Measurements from ENCODE around the gene FBN2.
"Not testable (repeated sequence)": the region's sequence is repeated elsewhere in the genome, so short reads cannot be mapped to it uniquely, and the experiment has no call there.

The FBN2 gene

DNA sequence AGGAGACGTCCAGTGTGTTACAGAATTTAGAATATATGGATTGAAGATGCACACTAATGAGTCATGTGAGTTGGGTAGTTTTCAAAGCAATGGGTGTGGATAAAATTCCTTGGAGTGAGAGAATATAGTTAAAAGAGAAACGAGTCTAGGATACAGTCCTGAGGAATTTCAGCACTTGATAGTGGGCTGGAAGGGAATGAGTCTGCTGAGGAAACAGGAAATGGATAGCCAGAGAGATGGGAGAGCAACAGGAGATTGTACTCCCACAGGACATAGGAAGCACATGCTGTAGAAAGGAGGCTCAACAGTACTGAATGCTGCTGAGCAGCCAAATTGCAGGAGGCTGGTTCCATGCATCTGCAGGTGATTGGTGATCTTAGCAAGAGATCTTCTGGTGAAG lies 68.1 kb downstream of the FBN2 start:
- TF ChIP-seq, protein P1, sequence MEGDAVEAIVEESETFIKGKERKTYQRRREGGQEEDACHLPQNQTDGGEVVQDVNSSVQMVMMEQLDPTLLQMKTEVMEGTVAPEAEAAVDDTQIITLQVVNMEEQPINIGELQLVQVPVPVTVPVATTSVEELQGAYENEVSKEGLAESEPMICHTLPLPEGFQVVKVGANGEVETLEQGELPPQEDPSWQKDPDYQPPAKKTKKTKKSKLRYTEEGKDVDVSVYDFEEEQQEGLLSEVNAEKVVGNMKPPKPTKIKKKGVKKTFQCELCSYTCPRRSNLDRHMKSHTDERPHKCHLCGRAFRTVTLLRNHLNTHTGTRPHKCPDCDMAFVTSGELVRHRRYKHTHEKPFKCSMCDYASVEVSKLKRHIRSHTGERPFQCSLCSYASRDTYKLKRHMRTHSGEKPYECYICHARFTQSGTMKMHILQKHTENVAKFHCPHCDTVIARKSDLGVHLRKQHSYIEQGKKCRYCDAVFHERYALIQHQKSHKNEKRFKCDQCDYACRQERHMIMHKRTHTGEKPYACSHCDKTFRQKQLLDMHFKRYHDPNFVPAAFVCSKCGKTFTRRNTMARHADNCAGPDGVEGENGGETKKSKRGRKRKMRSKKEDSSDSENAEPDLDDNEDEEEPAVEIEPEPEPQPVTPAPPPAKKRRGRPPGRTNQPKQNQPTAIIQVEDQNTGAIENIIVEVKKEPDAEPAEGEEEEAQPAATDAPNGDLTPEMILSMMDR (IDR thresholded peaks at IDR 0.05; ENCODE audit: low read depth, low read length), result no peak

GRCh38 chr5:128466980-128467379 lies 71.1 kb downstream of the FBN2 start:
- no peak for DNase-seq (ENCODE audit: extremely low read depth, low read depth)
- TF ChIP-seq, protein P1 (IDR thresholded peaks at IDR 0.05; ENCODE audit: low read depth, low read length), result no peak

More for the DNA sequence above, 68.1 kb downstream of the FBN2 start:
- no peak for DNase-seq (ENCODE audit: extremely low read depth, low read depth)

DNA sequence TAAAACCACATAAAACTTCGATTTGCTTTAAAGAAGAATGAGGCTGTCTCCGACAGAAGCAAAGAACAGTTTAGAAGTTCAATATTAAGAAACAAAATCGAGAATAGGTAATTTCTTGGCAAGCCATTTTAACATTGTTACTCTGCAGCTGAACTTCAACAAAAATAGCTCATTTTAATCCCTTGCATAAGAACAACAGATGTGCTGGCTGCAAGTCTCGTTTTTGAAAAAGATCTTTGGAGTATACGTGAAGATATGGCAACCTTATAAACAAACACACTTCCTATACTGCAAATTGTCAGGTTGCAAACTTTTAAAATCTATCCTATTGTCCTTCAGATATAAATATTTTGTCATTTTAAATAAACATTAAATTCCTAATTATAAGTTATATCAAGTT lies 71.5 kb downstream of the FBN2 start:
- no peak for DNase-seq (ENCODE audit: extremely low read depth, low read depth)
- TF ChIP-seq, protein P1 (IDR thresholded peaks at IDR 0.05; ENCODE audit: low read depth, low read length), result no peak

DNA sequence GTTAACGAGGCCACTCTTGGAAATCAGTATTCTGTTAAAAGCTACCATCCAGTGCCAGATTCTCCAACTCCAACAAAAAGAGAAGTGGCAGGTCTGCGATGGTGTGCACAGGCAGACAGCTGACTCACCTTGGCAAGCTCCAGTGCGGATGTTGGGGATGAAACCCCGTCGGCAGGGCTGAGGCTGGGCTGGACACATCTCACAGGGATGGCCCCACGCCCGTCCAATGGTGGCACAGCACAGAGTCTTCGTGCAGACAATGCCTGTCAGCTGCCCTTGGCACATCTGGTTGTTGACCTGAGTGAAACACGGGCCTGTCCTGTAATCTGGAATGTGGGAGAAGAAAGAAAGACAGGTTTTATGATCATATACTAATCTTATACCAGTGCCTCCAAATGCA lies 73.4 kb downstream of the FBN2 start:
- TF ChIP-seq, protein P1 (IDR thresholded peaks at IDR 0.05; ENCODE audit: low read depth, low read length), result no peak
- no peak for DNase-seq (ENCODE audit: extremely low read depth, low read depth)

DNA sequence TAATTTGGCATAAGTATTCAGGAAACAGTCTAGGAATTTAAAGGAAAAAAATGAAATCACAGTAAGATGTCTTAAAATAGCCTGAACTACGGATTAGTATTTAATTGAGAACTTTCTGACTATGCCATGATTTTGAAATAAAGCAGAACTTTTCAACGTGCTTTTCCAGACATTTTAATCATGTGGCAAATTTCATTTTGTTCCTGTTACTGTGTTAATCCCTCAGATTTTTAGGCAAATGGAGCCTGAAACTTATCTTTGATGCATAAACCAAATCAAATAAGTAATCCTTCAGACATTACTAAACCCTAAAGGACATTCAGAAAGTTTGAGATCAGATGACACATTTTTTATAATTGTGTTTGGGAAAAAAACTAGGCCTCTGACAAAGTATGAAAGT lies 75.7 kb downstream of the FBN2 start:
- TF ChIP-seq, protein P1 (IDR thresholded peaks at IDR 0.05; ENCODE audit: low read depth, low read length), result no peak
- DNase-seq (ENCODE audit: extremely low read depth, low read depth), result no peak

DNA sequence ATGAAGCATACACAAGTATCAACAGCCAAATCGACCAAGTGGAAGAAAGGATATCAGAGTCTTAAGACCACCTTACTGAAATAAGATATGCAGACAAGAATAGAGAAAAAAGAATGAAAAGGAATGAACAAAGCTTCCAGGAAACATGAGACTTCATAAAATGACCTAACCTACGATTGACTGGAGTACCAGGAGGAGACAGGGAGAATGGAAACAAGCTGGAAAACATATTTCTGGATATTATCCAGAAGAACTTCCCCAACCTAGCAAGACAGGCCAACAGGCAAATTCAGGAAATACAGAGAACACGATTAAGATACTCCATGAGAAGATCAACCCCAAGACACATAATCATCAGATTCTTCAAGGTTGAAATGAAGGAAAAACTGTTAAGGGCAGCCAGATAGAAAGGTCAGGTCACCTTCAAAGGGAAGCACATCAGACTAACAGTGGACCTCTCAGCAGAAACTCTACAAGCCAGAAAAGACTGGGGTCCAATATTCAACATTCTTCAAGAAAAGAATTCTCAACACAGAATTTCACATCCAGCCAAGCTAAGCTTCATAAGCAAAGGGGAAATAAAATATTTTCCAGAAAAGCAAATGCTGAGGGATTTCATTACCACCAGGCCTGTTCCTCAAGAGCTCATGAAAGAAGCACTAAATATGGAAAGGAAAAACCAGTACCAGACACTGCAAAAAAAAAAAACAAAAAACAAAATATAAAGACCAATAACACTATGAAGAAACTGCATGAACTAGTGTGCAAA lies 80.7 kb downstream of the FBN2 start:
- not testable (repeated sequence) for DNase-seq (ENCODE audit: extremely low read depth, low read depth)

- TF ChIP-seq, protein P1 (IDR thresholded peaks at IDR 0.05; ENCODE audit: low read depth, low read length), result no peak
- no peak for DNase-seq (ENCODE audit: extremely low read depth, low read depth)
Observed at GRCh38 chr5:128455841-128456361, 82.1 kb downstream of the FBN2 start.

GRCh38 chr5:128453121-128453520 lies 84.9 kb downstream of the FBN2 start:
- no peak for DNase-seq (ENCODE audit: extremely low read depth, low read depth)
- TF ChIP-seq, protein P1 (IDR thresholded peaks at IDR 0.05; ENCODE audit: low read depth, low read length), result no peak

DNA sequence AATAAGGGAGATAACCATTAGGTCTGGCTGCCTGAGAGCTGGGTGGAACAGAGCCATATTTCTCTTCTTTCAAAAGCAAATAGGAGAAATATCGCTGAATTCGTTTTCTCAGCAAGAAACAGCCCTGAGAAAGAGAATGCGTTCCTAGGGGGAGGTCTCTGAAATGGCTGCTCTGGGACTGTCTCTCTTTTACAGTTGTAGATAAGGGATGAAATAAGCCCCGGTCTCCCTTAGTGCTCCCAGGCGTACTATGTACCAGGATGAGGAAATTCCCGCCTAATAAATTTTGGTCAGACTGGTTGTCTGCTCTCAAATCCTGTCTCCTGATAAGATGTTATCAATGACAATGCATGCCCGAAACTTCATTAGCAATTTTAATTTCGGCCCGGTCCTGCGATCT lies 90.8 kb downstream of the FBN2 start:
- not testable (repeated sequence) for DNase-seq (ENCODE audit: extremely low read depth, low read depth)
